ENCODE data around the gene NSD1. TPM values are rescaled to one million over a fixed set of nuclear protein-coding genes. Genes with fewer than 3 reads are reported as not detected.
A peak's percentile ranks its signal among the peaks of the same experiment; 100 is the strongest.

NSD1 gene
- total and polyA plus RNA-seq, 10 of the 15 experiments (the other 5 are each of a cell fraction or from before 2014, with no cell fraction given) = 7.0 to 57.9 (median 30.4) TPM

- CTCF ChIA-PET = interaction anchor here (1.0 to 3.6 kb wide), 6 partner anchors 58 to 231 kb away, joined by 3 to 35 read pairs (median 5); no protein-coding TSS in a partner anchor
- 28% methylated on average over 24 of the region's 24 CpGs for WGBS (ENCODE audit: insufficient coverage, insufficient replicate concordance, low lambda C conversion rate, missing lambda C conversion rate)
- TF ChIP-seq CTCF (IDR thresholded peaks at IDR 0.05 in 2 of 3, conservative IDR thresholded peaks at IDR 0.05 in 1 of 3; ENCODE audit: control insufficient read depth in 2 of 3, extremely low read depth in 1 of 3, insufficient read depth in 1 of 3, low read depth in 3 of 3, low read length in 3 of 3) = 0 out of 6 replicates have a peak, but pooled peaks of 1 of the 3 experiments have one; percentile 14
- TF ChIP-seq POLR2AphosphoS5 (IDR thresholded peaks at IDR 0.05; ENCODE audit: low read length) = peak; percentile 19; the same call in 1 of the 2 replicates
- 0 out of 2 replicates have a peak, but pooled peaks have one; percentile 16 for TF ChIP-seq MLLT1 (IDR thresholded peaks at IDR 0.05)
- no peak for TF ChIP-seq ZBTB4 (CRISPR knock-in tag; IDR thresholded peaks at IDR 0.05)
- peaks cover 42% of the 10 kb centered on the region for H3K4me1 ChIP-seq (ENCODE audit: control insufficient read depth, insufficient read depth, low read length)
- peak overlapping the region; percentile 87 for H3K27ac ChIP-seq (ENCODE audit: control insufficient read depth, insufficient read depth)
- POLR2A ChIA-PET = interaction anchor here (0.9 to 2.2 kb wide), 10 partner anchors 10 to 812 kb away, joined by 3 to 11 read pairs (median 4); partner anchors contain the start of genes NSD1 and RGS14
- H3K9me3 ChIP-seq (replicated peaks; ENCODE audit: control insufficient read depth, insufficient read depth, low read length) = no peaks in the 10 kb centered on the region
- in situ Hi-C loops (cut with MboI) = no loop called here
- FAIRE-seq (no peak), DNase-seq (ENCODE audit: low read depth, low spot score) (no peak), ATAC-seq (peak; percentile 7; the same call in 2 of the 3 replicates)
- BruUV-seq (replicated peaks) = no TSS peak
- H2AFZ ChIP-seq (ENCODE audit: control insufficient read depth, low read depth, low read length) = no peak overlapping the region
- peak overlapping the region; percentile 72 for H3K9ac ChIP-seq (ENCODE audit: control insufficient read depth, insufficient read depth, low read length)
- no peaks in the 10 kb centered on the region for H4K20me1 ChIP-seq (ENCODE audit: control insufficient read depth, insufficient read depth)
- H3K79me2 ChIP-seq (ENCODE audit: control insufficient read depth, insufficient read depth, low read length) = peaks cover 48% of the 10 kb centered on the region
- H3K36me3 ChIP-seq (ENCODE audit: control insufficient read depth in 2 of 2, insufficient read depth in 2 of 2, low read length in 1 of 2) = peaks cover 5 to 20% of the 10 kb centered on the region in 2 experiments
- RAD21 ChIA-PET (ENCODE audit: unreplicated experiment) = interaction anchor here (1.2 to 2.3 kb wide), 4 partner anchors 10 to 188 kb away, joined by 4 to 12 read pairs (median 9); no protein-coding TSS in a partner anchor
- intact Hi-C loops (cut with micrococcal nuclease; ENCODE audit: unreplicated experiment) = loop anchor here (5.0 to 10.0 kb wide), 3 partner anchors 165 to 292 kb away; partner anchors contain the start of gene TMED9
- SMC1A ChIA-PET (ENCODE audit: uncharacterized antibody, unreplicated experiment) = interaction anchor here (1.0 kb wide), 1 partner anchor 149 kb away, joined by 3 read pairs; no protein-coding TSS in a partner anchor
- peak overlapping the region; percentile 75 for H3K4me3 ChIP-seq
- H3K4me2 ChIP-seq (ENCODE audit: control insufficient read depth, insufficient read depth) = peak overlapping the region; percentile 78
- H3K27me3 ChIP-seq (replicated peaks in 1 of 2; ENCODE audit: control insufficient read depth in 2 of 2, insufficient read depth in 2 of 2, low read length in 1 of 2) = no peaks in the 10 kb centered on the region
Observed at GRCh38 chr5:177302354-177303110, 169.0 kb downstream of the NSD1 start.
